Measurements from ENCODE around the gene HPDL.

The HPDL gene

GRCh38 chr1:45370575-45370974 is 43.9 kb downstream of the HPDL start:
- no peak for TF ChIP-seq CTCF (IDR thresholded peaks at IDR 0.05)
- H3K27ac ChIP-seq, result no peak overlapping the region
- no peak overlapping the region for H3K4me3 ChIP-seq
- DNase-seq (ENCODE audit: low spot score), result no peak

- TF ChIP-seq CTCF (IDR thresholded peaks at IDR 0.05), result no peak
- Histone ChIP-seq H3K4me3 (no peak overlapping the region), H3K27ac (peak overlapping the region in 1 of 2 donors; percentile 25)
- DNase-seq (ENCODE audit: low spot score), result no peak
Observed at GRCh38 chr1:45373573-45373972, 46.9 kb downstream of the HPDL start.

- TF ChIP-seq CTCF (IDR thresholded peaks at IDR 0.05), result no peak
- no peak overlapping the region for H3K4me3 ChIP-seq
- H3K27ac ChIP-seq, result peak overlapping the region in 1 of 2 donors; percentile 17
- DNase-seq (ENCODE audit: low spot score), result no peak
Observed at GRCh38 chr1:45375104-45376090, 48.7 kb downstream of the HPDL start.

GRCh38 chr1:45378184-45378583 is 51.5 kb downstream of the HPDL start:
- Histone ChIP-seq H3K27ac (no peak overlapping the region), H3K4me3 (no peak overlapping the region)
- DNase-seq (ENCODE audit: low spot score), result no peak
- no peak for TF ChIP-seq CTCF (IDR thresholded peaks at IDR 0.05)

All from coronary artery (tissue), 2 donors.